Esophagus squamous epithelium (tissue), 5 donors: Measurements from ENCODE around the gene SLC31A2. TPM values are rescaled to one million over a fixed set of nuclear protein-coding genes. Genes with fewer than 3 reads are reported as not detected.

Experiments used
- DNase-seq: peaks from one replicate; lab custom pipeline; 2025; lab: John Stamatoyannopoulos, UW
- H3K27ac ChIP-seq, 4 donors: fragments of 200-600 bp; sonication (generic); one replicate each; pipeline ENCODE4 v1.5.1; 2016 to 2019; ENCODE audit warnings: mild to moderate bottlenecking in 1 of 4
- H3K27me3 ChIP-seq, 4 donors: fragments of 200-600 bp; sonication (generic); 1 replicate in 3 of 4; 2 replicates in 1 of 4; pipeline versions ENCODE4 v1.5.1 to v1.6.0; 2017 to 2021; ENCODE audit warnings: antibody characterized with exemption in 1 of 4
- H3K36me3 ChIP-seq, 3 donors: fragments of 200-600 bp; sonication (generic); one replicate each; pipeline ENCODE4 v1.5.1; 2016 to 2019
- H3K4me1 ChIP-seq, 3 donors: fragments of 200-600 bp; sonication (generic); one replicate each; pipeline ENCODE4 v1.5.1; 2017 to 2019
- H3K4me3 ChIP-seq, 4 donors: fragments of 200-600 bp; sonication (generic); 1 replicate in 3 of 4; 2 replicates in 1 of 4; pipeline ENCODE4 v1.5.1; 2016 to 2019; ENCODE audit warnings: mild to moderate bottlenecking in 2 of 4, moderate library complexity in 1 of 4
- H3K9me3 ChIP-seq, 3 donors: fragments of 200-600 bp; sonication (generic); one replicate each; pipeline ENCODE4 v1.5.1; 2016 to 2019
- CTCF ChIP-seq, 6 experiments: fragments of 450-650 bp in 4 of 6; fragments of 200-600 bp in 2 of 6; sonication (generic) in 2 of 6; IDR thresholded peaks; one replicate each; pipeline ENCODE4 v1.5.1; 2016 to 2019; ENCODE audit warnings: antibody characterized with exemption in 6 of 6, mild to moderate bottlenecking in 4 of 6, moderate library complexity in 4 of 6
- POLR2A ChIP-seq, 4 donors: fragments of 450-650 bp; IDR thresholded peaks; one replicate each; pipeline ENCODE4 v1.6.1; 2017; ENCODE audit warnings: antibody characterized with exemption in 4 of 4, mild to moderate bottlenecking in 4 of 4, moderate library complexity in 3 of 4
- WGBS, 2 donors: methylation state at CpG; one replicate each; pipeline ENCODE4 v1.1.5; 2018; 5-methylcytosine and 5-hydroxymethylcytosine counted together
- intact Hi-C: fragments of 100-400 bp; cut with DNase I; formaldehyde crosslinking; loops from one replicate; pipeline ENCODE4 v1.15.0; 2022
- total RNA-seq, 4 donors: library from RNA; depleted of rRNA; stranded (reverse); fragments of >200 nt; gene quantifications; one replicate each; pipeline ENCODE4 v1.1.0, GENCODE V29; 2016
- donor health status: DM: yes; HTN: yes; CAD: no.

SLC31A2 gene
- total RNA-seq, 4 donors from 2014 or later = 7.1 to 15.2 (median 12.8) TPM

- Histone ChIP-seq H3K4me1 (peaks cover 0 to 14% (median 0%) of the 10 kb centered on the region in 3 donors), H3K9me3 (no peaks in the 10 kb centered on the region), H3K27me3 (no peaks in the 10 kb centered on the region), H3K36me3 (peaks cover 11 to 95% (median 22%) of the 10 kb centered on the region in 3 donors), H3K4me3 (no peak overlapping the region), H3K27ac (no peak overlapping the region)
- no peak for DNase-seq
- WGBS, 2 donors = 71 to 84% methylated on average over 7 of the region's 7 CpGs
- TF ChIP-seq POLR2A (IDR thresholded peaks at IDR 0.05) = no peak
- intact Hi-C loops = no loop called here
These were observed 35.4 kb downstream of the SLC31A2 start for GRCh38 chr9:113186137-113186755.

DNA sequence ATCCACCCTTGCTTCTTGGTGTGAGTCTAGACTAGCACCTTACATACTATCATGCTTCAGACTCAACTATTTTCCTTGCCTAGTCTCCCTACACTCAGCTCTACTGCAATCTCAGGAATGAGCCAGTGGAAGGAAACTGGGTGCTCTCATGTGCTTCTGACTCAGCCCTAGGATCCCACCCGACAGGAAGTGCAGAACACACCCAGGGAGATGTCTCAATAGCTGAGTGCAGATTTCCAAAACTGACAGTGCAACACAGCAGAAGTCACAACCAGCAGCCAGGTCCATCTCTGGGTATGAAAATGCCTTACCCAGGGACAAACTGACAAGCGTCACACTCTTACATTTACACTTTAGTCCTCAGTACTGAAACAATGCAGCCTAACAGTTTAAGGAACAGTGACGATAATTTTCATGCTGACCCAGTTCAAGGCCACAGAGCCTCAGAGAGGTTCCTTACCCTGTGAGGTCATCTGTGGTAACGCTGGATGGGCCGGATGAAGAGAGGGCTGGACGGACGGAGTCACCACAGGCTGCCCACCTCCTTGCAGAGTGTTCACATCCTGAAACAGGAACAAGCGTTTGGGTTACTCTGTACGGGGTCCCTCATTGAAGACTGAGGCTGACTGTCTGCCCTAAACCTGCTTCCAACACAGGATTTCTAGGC is 37.3 kb downstream of the SLC31A2 start:
- H3K4me1 ChIP-seq = peaks cover 0 to 14% (median 0%) of the 10 kb centered on the region in 3 donors
- no peak for DNase-seq
- H3K27me3 ChIP-seq = no peaks in the 10 kb centered on the region
- no peaks in the 10 kb centered on the region for H3K9me3 ChIP-seq
- intact Hi-C loops = no loop called here
- H3K36me3 ChIP-seq = peaks cover 8 to 95% (median 20%) of the 10 kb centered on the region in 3 donors
- peak overlapping the region; percentile 45 to 80 (median 70) for H3K27ac ChIP-seq
- 64 to 78% methylated on average over 8 of the region's 9 CpGs for WGBS, 2 donors
- peak overlapping the region in 1 of 4 donors; percentile 18 for H3K4me3 ChIP-seq
- TF ChIP-seq CTCF (IDR thresholded peaks at IDR 0.05) = no peak
- no peak for TF ChIP-seq POLR2A (IDR thresholded peaks at IDR 0.05)

DNA sequence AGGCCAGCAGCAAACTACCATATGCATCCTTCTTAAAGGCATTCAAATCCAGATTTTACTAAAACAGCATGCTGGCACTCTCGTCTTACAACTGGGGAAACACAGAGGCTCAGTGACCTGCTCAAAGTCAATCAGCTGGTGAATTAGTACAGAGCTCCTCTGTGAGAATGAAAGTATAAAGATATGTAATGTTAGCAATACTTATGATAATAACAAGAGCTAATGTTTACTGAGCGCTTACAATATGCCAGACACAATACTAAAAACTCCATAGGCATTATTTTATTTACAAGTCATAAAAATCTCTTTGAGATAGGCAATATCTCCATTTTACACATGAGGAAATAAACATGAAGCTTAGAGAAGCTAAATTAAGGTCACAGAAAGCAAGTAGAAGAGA is 41.6 kb downstream of the SLC31A2 start:
- 87 to 96% methylated on average over 2 of the region's 2 CpGs for WGBS, 2 donors

DNA sequence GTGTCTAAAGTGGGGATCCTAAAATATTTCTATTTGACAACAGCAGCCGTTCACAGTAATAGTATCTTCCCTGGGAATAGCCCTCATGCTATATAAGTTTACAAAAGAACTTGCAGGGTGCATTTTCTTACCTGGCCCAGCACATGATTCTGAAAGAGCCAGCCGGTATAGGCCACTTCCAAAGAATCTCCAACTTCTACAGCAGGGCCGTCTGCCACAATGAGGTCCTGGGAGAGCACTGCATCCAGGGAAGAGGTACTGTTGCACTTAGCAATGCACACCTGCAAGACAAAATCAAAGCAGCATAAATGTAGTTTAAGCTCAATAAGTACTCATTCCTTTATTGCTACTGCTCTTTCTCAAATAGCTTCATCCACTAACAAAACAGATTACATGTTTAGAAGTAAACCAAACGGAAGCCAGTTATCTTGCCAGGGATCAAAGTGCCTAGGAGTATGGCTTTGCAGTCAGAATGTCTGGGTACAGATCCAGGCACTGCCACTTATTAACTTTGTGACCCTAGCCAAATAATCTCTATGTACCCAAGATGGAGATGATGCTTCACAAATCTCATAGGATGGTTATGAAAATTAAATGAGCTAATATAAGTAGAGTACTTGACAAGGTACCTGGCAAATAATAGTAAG is 49.0 kb downstream of the SLC31A2 start:
- H3K4me3 ChIP-seq = no peak overlapping the region
- no peak overlapping the region for H3K27ac ChIP-seq
- intact Hi-C loops = no loop called here
- TF ChIP-seq POLR2A (IDR thresholded peaks at IDR 0.05) (no peak), CTCF (IDR thresholded peaks at IDR 0.05) (no peak)
- no peaks in the 10 kb centered on the region for H3K4me1 ChIP-seq
- H3K36me3 ChIP-seq = peaks cover 0 to 99% (median 19%) of the 10 kb centered on the region in 3 donors
- H3K9me3 ChIP-seq = no peaks in the 10 kb centered on the region
- DNase-seq = no peak
- H3K27me3 ChIP-seq = no peaks in the 10 kb centered on the region
- WGBS, 2 donors = 82 to 91% methylated on average over 4 of the region's 4 CpGs

More for the DNA sequence above, 41.6 kb downstream of the SLC31A2 start:
- intact Hi-C loops = no loop called here
- TF ChIP-seq POLR2A (IDR thresholded peaks at IDR 0.05) (no peak), CTCF (IDR thresholded peaks at IDR 0.05) (no peak)
- Histone ChIP-seq H3K9me3 (no peaks in the 10 kb centered on the region), H3K4me3 (no peak overlapping the region), H3K27me3 (no peaks in the 10 kb centered on the region), H3K36me3 (peaks cover 0 to 92% (median 8%) of the 10 kb centered on the region in 3 donors), H3K4me1 (peaks cover 0 to 10% (median 0%) of the 10 kb centered on the region in 3 donors), H3K27ac (no peak overlapping the region)
- DNase-seq = no peak

GRCh38 chr9:113205432-113205831 is 54.6 kb downstream of the SLC31A2 start:
- no peak for TF ChIP-seq POLR2A (IDR thresholded peaks at IDR 0.05)
- no peak for TF ChIP-seq CTCF (IDR thresholded peaks at IDR 0.05)
- Histone ChIP-seq H3K36me3 (peaks cover 4 to 100% (median 30%) of the 10 kb centered on the region in 3 donors), H3K4me1 (no peaks in the 10 kb centered on the region), H3K4me3 (no peak overlapping the region), H3K9me3 (no peaks in the 10 kb centered on the region), H3K27ac (no peak overlapping the region), H3K27me3 (no peaks in the 10 kb centered on the region)
- intact Hi-C loops = no loop called here
- 80 to 91% methylated on average over 2 of the region's 2 CpGs for WGBS, 2 donors
- no peak for DNase-seq
